ENCODE results near the gene DYDC1.
"Not testable (repeated sequence)": the region's sequence is repeated elsewhere in the genome, so short reads cannot be mapped to it uniquely, and the experiment has no call there.

DNA sequence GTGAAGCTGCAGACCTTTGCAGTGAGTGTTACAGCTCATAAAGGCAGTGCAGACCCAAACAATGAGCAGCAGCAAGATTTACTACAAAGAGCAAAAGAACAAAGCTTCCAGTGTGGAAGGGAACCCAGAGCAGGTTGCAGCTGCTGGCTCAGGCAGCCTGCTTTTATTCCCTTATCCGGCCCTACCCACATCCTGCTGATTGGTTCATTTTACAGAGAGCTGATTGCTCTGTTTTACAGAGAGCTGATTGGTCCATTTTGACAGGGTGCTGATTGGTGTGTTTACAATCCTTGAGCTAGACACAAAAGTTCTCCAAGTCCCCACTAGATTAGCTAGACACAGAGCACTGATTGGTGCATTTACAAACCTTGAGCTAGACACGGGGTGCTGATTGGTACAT, 2.4 kb upstream of the DYDC1 start:
- TF ChIP-seq, protein P1, sequence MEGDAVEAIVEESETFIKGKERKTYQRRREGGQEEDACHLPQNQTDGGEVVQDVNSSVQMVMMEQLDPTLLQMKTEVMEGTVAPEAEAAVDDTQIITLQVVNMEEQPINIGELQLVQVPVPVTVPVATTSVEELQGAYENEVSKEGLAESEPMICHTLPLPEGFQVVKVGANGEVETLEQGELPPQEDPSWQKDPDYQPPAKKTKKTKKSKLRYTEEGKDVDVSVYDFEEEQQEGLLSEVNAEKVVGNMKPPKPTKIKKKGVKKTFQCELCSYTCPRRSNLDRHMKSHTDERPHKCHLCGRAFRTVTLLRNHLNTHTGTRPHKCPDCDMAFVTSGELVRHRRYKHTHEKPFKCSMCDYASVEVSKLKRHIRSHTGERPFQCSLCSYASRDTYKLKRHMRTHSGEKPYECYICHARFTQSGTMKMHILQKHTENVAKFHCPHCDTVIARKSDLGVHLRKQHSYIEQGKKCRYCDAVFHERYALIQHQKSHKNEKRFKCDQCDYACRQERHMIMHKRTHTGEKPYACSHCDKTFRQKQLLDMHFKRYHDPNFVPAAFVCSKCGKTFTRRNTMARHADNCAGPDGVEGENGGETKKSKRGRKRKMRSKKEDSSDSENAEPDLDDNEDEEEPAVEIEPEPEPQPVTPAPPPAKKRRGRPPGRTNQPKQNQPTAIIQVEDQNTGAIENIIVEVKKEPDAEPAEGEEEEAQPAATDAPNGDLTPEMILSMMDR (IDR thresholded peaks at IDR 0.05), result not testable (repeated sequence)
- not testable (repeated sequence) for TF ChIP-seq POLR2A (IDR thresholded peaks at IDR 0.05)
